Keratinocyte (primary cell): Measurements from ENCODE around the gene CFAP58. TPM values are rescaled to one million over a fixed set of nuclear protein-coding genes. Genes with fewer than 3 reads are reported as not detected.

Source experiments
- DNase-seq: peaks from one replicate; pipeline ENCODE4 v3.0.0-alpha.2; 2011; ENCODE audit warnings: low read depth, missing footprints, low spot score
- FAIRE-seq: peaks from 2 replicates; lab custom pipeline; 2011; peaks lifted over from hg19 to GRCh38; lab: Jason Lieb, UNC
- H2AFZ ChIP-seq: 2 replicates; pipeline ENCODE4 v1.6.0; 2012; ENCODE audit warnings: low read length, control low read depth, inconsistent platforms; ENCODE audit not compliant: control insufficient read depth
- H3K27ac ChIP-seq: 2 replicates; pipeline ENCODE4 v1.5.1; 2011; ENCODE audit warnings: low read length; ENCODE audit not compliant: control insufficient read depth, insufficient read depth
- H3K27me3 ChIP-seq: 3 replicates; pipeline ENCODE4 v1.6.0; 2011; ENCODE audit warnings: low read length; ENCODE audit not compliant: control insufficient read depth, insufficient read depth; ENCODE audit errors: extremely low read depth
- H3K36me3 ChIP-seq, 2 experiments: 2 replicates in 1 of 2; 3 replicates in 1 of 2; pipeline ENCODE4 v1.5.1; 2011; ENCODE audit warnings: low read length in 2 of 2, mild to moderate bottlenecking in 1 of 2; ENCODE audit not compliant: control insufficient read depth in 2 of 2, insufficient read depth in 2 of 2; ENCODE audit errors: extremely low read depth in 1 of 2
- H3K4me1 ChIP-seq: 3 replicates; pipeline ENCODE4 v1.5.1; 2011; ENCODE audit warnings: low read length; ENCODE audit not compliant: control insufficient read depth, insufficient read depth; ENCODE audit errors: extremely low read depth
- H3K4me2 ChIP-seq: 3 replicates; pipeline ENCODE4 v1.6.0; 2011; ENCODE audit warnings: low read depth, low read length; ENCODE audit not compliant: control insufficient read depth, insufficient read depth; ENCODE audit errors: extremely low read depth
- H3K4me3 ChIP-seq, 3 experiments: fragments of 200-600 bp in 1 of 3; sonication (generic) in 1 of 3; 2 replicates in 2 of 3; 3 replicates in 1 of 3; pipeline ENCODE4 v1.5.1; 2011 to 2016; ENCODE audit warnings: low read length in 3 of 3, mild to moderate bottlenecking in 3 of 3, control low read depth in 2 of 3, inconsistent platforms in 1 of 3, low read depth in 1 of 3, mixed read lengths in 1 of 3, mixed run types in 1 of 3, moderate library complexity in 1 of 3; ENCODE audit not compliant: control insufficient read depth in 2 of 3, insufficient read depth in 2 of 3; ENCODE audit errors: extremely low read depth in 1 of 3
- H3K79me2 ChIP-seq: 2 replicates; pipeline ENCODE4 v1.6.0; 2012; ENCODE audit warnings: low read length; ENCODE audit not compliant: control insufficient read depth, insufficient read depth
- H3K9ac ChIP-seq: 3 replicates; pipeline ENCODE4 v1.6.0; 2011; ENCODE audit warnings: low read length; ENCODE audit not compliant: control insufficient read depth, insufficient read depth; ENCODE audit errors: extremely low read depth
- H3K9me1 ChIP-seq: 3 replicates; pipeline ENCODE4 v1.6.0; 2011; ENCODE audit warnings: low read length; ENCODE audit not compliant: control insufficient read depth, insufficient read depth; ENCODE audit errors: extremely low read depth
- H3K9me3 ChIP-seq: 2 replicates; pipeline ENCODE4 v1.5.1; 2012; ENCODE audit warnings: low read depth, low read length; ENCODE audit not compliant: control insufficient read depth
- H4K20me1 ChIP-seq: 3 replicates; pipeline ENCODE4 v1.6.0; 2011; ENCODE audit warnings: low read length; ENCODE audit not compliant: control insufficient read depth, insufficient read depth; ENCODE audit errors: extremely low read depth
- CTCF ChIP-seq, 3 experiments: IDR thresholded peaks in 1 of 3; conservative IDR thresholded peaks in 1 of 3; optimal IDR thresholded peaks in 1 of 3; 2 replicates in 2 of 3; 3 replicates in 1 of 3; pipeline versions ENCODE3 to v1.5.1; 2011; ENCODE audit warnings: low read length in 3 of 3, mild to moderate bottlenecking in 3 of 3, moderate library complexity in 2 of 3, control low read depth in 1 of 3, inconsistent platforms in 1 of 3; ENCODE audit not compliant: insufficient read depth in 2 of 3; ENCODE audit errors: extremely low read depth in 1 of 3
- EZH2 ChIP-seq: IDR thresholded peaks from one replicate; pipeline ENCODE4 v1.6.1; 2012; ENCODE audit warnings: inconsistent platforms, mild to moderate bottlenecking, low read length, moderate library complexity
- dilution Hi-C: fragments of 300-500 bp; cut with MboI; formaldehyde crosslinking; loops from one replicate; pipeline ENCODE4 v1.7.0; 2020; ENCODE audit warnings: low sequenced_read_pairs; ENCODE audit not compliant: extremely low pct_ligation_motif_present
- polyA plus RNA-seq, 5 experiments: library from polyadenylated mRNA; depleted of rRNA in 3 of 5; stranded (reverse) in 3 of 5; stranded (forward) in 1 of 5; unstranded in 1 of 5; fragments of >200 nt; gene quantifications; 1 replicate in 1 of 5; 2 replicates in 3 of 5; 3 replicates in 1 of 5; pipeline versions ENCODE4 v1.2.1 to v1.2.3, GENCODE V29; 2011 to 2012; ENCODE audit warnings: missing spikeins in 2 of 5, low read depth in 1 of 5, low replicate concordance in 1 of 5

Gene CFAP58
- polyA plus RNA-seq, 1 donor (not counting 4 experiments of a cell fraction or from before 2014, with no cell fraction given), result 2.3 TPM

GRCh38 chr10:104387130-104387888, 33.7 kb downstream of the CFAP58 start:
- H3K36me3 ChIP-seq, result no peaks in the 10 kb centered on the region
- H2AFZ ChIP-seq, result no peak overlapping the region
- H3K9me1 ChIP-seq, result no peaks in the 10 kb centered on the region
- H3K27me3 ChIP-seq, result no peaks in the 10 kb centered on the region
- H3K27ac ChIP-seq, result no peak overlapping the region
- no peaks in the 10 kb centered on the region for H3K79me2 ChIP-seq
- TF ChIP-seq CTCF (optimal IDR thresholded peaks at IDR 0.05 in 1 of 3, IDR thresholded peaks at IDR 0.05 in 1 of 3, conservative IDR thresholded peaks at IDR 0.05 in 1 of 3; ENCODE audit: extremely low read depth in 1 of 3, insufficient read depth in 2 of 3, low read length in 3 of 3) (no peak), EZH2 (no peak)
- dilution Hi-C loops, result no loop called here
- no peaks in the 10 kb centered on the region for H4K20me1 ChIP-seq
- peaks cover 10% of the 10 kb centered on the region for H3K4me1 ChIP-seq
- no peaks in the 10 kb centered on the region for H3K9me3 ChIP-seq
- H3K4me2 ChIP-seq, result no peak overlapping the region
- no peak overlapping the region for H3K9ac ChIP-seq
- FAIRE-seq (peak; percentile 61), DNase-seq (no peak)
- no peak overlapping the region for H3K4me3 ChIP-seq

GRCh38 chr10:104388830-104389229, 35.2 kb downstream of the CFAP58 start:
- no peak overlapping the region for H3K4me3 ChIP-seq
- no peaks in the 10 kb centered on the region for H4K20me1 ChIP-seq
- no peaks in the 10 kb centered on the region for H3K79me2 ChIP-seq
- FAIRE-seq, result no peak
- H3K4me2 ChIP-seq, result no peak overlapping the region
- dilution Hi-C loops, result no loop called here
- no peaks in the 10 kb centered on the region for H3K36me3 ChIP-seq
- no peak for DNase-seq
- no peaks in the 10 kb centered on the region for H3K9me3 ChIP-seq
- TF ChIP-seq EZH2, result no peak
- no peak for TF ChIP-seq CTCF (optimal IDR thresholded peaks at IDR 0.05 in 1 of 3, IDR thresholded peaks at IDR 0.05 in 1 of 3, conservative IDR thresholded peaks at IDR 0.05 in 1 of 3; ENCODE audit: extremely low read depth in 1 of 3, insufficient read depth in 2 of 3, low read length in 3 of 3)
- no peak overlapping the region for H3K27ac ChIP-seq
- H3K9me1 ChIP-seq, result no peaks in the 10 kb centered on the region
- H3K9ac ChIP-seq, result no peak overlapping the region
- no peaks in the 10 kb centered on the region for H3K27me3 ChIP-seq
- H2AFZ ChIP-seq, result no peak overlapping the region
- H3K4me1 ChIP-seq, result peaks cover 10% of the 10 kb centered on the region
